Epithelial cell of proximal tubule (primary cell): ENCODE measurements around the gene SH2B3. TPM values are rescaled to one million over a fixed set of nuclear protein-coding genes. Genes with fewer than 3 reads are reported as not detected.

Source experiments
- DNase-seq: peaks from one replicate; pipeline ENCODE4 v3.0.0-alpha.2; 2011; ENCODE audit warnings: low read depth
- H3K4me3 ChIP-seq: 2 replicates; pipeline ENCODE4 v1.5.1; 2011; ENCODE audit warnings: low read depth, mild to moderate bottlenecking, low read length
- total RNA-seq: library from RNA; depleted of rRNA; stranded (reverse); fragments of >200 nt; gene quantifications from 2 replicates; pipeline ENCODE4 v1.2.3, GENCODE V29; 2015
- TF ChIP-seq, protein P1 (sequence below): conservative IDR thresholded peaks from 2 replicates; pipeline ENCODE4 v1.5.1; 2012; ENCODE audit warnings: low read depth, mild to moderate bottlenecking, low read length

Gene SH2B3
- total RNA-seq, 1 donor from 2014 or later, result 59.6 TPM

DNA sequence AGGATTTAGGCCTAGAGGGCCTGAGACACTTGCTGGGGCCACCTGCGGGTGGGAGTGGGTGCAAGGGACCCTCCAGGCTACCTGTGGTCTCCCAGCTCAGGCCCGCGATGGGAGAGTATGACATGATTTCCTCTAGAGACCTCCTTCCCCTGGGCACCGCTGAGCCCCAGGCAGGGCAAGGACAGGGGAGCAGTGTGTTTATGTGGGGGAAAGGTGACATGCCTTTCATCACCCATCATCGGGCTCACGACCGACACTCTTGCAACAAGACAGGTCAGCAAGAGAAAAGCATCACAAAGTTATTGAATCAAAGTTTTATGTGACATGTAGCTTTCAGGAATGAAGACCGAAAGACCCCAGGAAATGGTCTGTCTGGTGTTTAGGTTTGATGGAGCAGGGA is 19.9 kb downstream of the SH2B3 start:
- no peak for DNase-seq
- TF ChIP-seq, protein P1, sequence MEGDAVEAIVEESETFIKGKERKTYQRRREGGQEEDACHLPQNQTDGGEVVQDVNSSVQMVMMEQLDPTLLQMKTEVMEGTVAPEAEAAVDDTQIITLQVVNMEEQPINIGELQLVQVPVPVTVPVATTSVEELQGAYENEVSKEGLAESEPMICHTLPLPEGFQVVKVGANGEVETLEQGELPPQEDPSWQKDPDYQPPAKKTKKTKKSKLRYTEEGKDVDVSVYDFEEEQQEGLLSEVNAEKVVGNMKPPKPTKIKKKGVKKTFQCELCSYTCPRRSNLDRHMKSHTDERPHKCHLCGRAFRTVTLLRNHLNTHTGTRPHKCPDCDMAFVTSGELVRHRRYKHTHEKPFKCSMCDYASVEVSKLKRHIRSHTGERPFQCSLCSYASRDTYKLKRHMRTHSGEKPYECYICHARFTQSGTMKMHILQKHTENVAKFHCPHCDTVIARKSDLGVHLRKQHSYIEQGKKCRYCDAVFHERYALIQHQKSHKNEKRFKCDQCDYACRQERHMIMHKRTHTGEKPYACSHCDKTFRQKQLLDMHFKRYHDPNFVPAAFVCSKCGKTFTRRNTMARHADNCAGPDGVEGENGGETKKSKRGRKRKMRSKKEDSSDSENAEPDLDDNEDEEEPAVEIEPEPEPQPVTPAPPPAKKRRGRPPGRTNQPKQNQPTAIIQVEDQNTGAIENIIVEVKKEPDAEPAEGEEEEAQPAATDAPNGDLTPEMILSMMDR, result no peak
- H3K4me3 ChIP-seq, result no peak overlapping the region

DNA sequence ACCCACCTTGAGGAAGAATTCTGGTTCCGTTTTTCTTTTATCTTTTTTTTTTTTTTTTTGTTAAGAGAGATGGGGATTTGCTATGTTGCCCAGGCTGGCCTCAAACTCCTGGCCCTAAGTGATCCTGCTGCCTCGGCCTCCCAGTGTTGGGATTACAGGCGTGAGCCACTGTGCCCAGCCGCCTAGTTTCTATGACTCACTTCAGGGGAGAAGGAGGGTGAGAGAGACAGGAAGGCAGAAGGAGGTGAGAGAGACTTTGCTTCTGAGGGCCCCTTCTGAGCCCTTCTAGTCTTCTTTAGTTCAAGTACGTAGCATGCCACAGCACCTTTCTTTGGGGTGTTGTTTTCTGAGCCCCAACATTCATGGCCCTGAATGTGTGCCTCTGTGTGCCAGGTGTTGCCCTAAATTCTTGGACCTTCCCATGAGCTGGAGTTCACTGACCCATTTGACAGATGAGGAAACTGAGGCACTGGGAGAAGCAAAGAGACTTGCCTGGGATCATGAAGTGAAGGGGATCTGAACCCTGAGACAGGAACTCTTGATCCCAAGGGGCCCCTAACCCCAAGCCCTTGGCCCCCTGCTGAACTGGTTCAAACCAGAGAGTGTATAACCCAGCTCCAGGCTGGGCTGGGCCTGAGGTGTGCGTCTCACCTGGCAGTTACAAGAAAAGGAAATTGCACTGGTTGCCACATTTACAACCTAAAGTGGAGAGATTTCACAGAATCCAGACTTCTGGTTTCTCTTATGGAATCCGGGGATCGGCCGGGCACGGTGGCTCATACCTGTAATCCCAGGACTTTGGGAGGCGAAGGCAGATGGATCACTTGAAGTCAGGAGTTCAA is 20.8 kb downstream of the SH2B3 start:
- TF ChIP-seq, protein P1, result no peak
- no peak for DNase-seq
- no peak overlapping the region for H3K4me3 ChIP-seq

DNA sequence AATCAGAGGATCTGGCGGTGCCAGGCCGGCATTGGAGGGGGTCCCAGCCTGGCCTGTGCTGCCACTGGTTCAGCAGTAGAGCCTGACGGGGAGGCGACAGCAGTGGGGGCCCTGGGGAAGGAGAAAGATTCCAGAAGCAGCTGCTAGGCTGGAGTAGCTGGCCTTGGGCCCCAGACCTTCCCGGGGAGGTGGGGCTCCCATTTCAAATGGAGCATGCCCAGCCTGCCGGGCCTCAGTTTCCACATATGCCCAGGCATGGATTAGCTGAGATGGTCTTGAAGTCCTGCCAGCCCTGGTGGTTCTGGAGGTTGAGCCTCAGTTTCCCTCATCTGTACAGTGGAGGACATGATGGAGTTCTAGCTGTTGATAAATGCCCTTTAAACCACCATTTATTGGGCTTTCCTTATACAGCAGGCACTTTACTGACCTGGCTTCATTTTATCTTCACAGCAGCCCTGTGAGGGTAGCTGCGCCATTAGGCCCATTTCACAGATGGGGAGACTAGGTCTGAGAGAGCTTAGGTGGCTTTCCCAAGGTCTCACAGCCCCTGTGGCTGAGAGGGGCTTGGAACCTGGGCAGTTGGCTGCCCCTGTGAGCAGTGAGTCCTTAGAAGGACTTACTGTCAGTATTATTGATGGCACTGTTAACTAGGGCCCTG is 21.8 kb downstream of the SH2B3 start:
- no peak for DNase-seq
- no peak overlapping the region for H3K4me3 ChIP-seq

GRCh38 chr12:111428081-111428727 is 22.5 kb downstream of the SH2B3 start:
- TF ChIP-seq, protein P1, result no peak
- no peak overlapping the region for H3K4me3 ChIP-seq
- no peak for DNase-seq

More for the DNA sequence above, 21.8 kb downstream of the SH2B3 start:
- TF ChIP-seq, protein P1, result no peak

GRCh38 chr12:111428728-111429175 is 23.0 kb downstream of the SH2B3 start:
- DNase-seq, result no peak
- no peak overlapping the region for H3K4me3 ChIP-seq
- TF ChIP-seq, protein P1, result no peak

GRCh38 chr12:111429828-111430432 is 24.2 kb downstream of the SH2B3 start:
- no peak overlapping the region for H3K4me3 ChIP-seq
- no peak for DNase-seq
- TF ChIP-seq, protein P1, result no peak
